Endothelial cell (in vitro differentiated cells): ENCODE measurements around the gene GNA14. TPM values are rescaled to one million over a fixed set of nuclear protein-coding genes. Genes with fewer than 3 reads are reported as not detected.

Source experiments
- DNase-seq: peaks from one replicate; pipeline ENCODE4 v3.0.0; 2021; ENCODE audit warnings: low spot score
- H3K27ac Mint-ChIP-seq: one replicate; pipeline ENCODE4 v1.8.0; 2021; ENCODE audit warnings: mixed read lengths, inconsistent platforms; ENCODE audit not compliant: unreplicated experiment
- H3K27me3 Mint-ChIP-seq: one replicate; pipeline ENCODE4 v1.8.0; 2021; ENCODE audit warnings: mild to moderate bottlenecking, moderate library complexity, mixed read lengths, inconsistent platforms; ENCODE audit not compliant: unreplicated experiment
- H3K36me3 Mint-ChIP-seq: one replicate; pipeline ENCODE4 v1.8.0; 2021; ENCODE audit warnings: mild to moderate bottlenecking, low read depth, mixed read lengths, inconsistent platforms; ENCODE audit not compliant: unreplicated experiment
- H3K4me1 Mint-ChIP-seq: one replicate; pipeline ENCODE4 v1.8.0; 2021; ENCODE audit warnings: mild to moderate bottlenecking, mixed read lengths, inconsistent platforms; ENCODE audit not compliant: unreplicated experiment
- H3K4me3 Mint-ChIP-seq: one replicate; pipeline ENCODE4 v1.8.0; 2021; ENCODE audit warnings: mild to moderate bottlenecking, mixed read lengths, inconsistent platforms; ENCODE audit not compliant: unreplicated experiment
- H3K9me3 Mint-ChIP-seq: one replicate; pipeline ENCODE4 v1.8.0; 2021; ENCODE audit warnings: mixed read lengths, inconsistent platforms; ENCODE audit not compliant: unreplicated experiment
- CTCF ChIP-seq: fragments of 200-600 bp; sonication (generic); IDR thresholded peaks from one replicate; pipeline ENCODE4 v1.5.0; 2021; ENCODE audit warnings: antibody characterized with exemption; ENCODE audit not compliant: unreplicated experiment
- total RNA-seq: library from RNA; stranded (reverse); fragmentation: NEBNext Ultra II Directional; extraction: Animal tissue kit (Norgen Biotek cat#: 25700); gene quantifications from one replicate; pipeline ENCODE4 v1.2.1, GENCODE V29; 2021; ENCODE audit not compliant: unreplicated experiment

GNA14 gene
- total RNA-seq, 1 donor from 2014 or later, result 10.6 TPM

GRCh38 chr9:77598524-77598923 is 49.6 kb downstream of the GNA14 start:
- DNase-seq, result no peak
- TF ChIP-seq CTCF, result no peak
- Mint-ChIP-seq H3K4me1 (peaks cover 46% of the 10 kb centered on the region), H3K36me3 (no peaks in the 10 kb centered on the region), H3K27me3 (peaks cover 3% of the 10 kb centered on the region), H3K9me3 (no peaks in the 10 kb centered on the region), H3K4me3 (no peak overlapping the region), H3K27ac (no peak overlapping the region)

GRCh38 chr9:77597057-77597456 is 51.1 kb downstream of the GNA14 start:
- no peak overlapping the region for H3K27ac Mint-ChIP-seq
- no peaks in the 10 kb centered on the region for H3K9me3 Mint-ChIP-seq
- H3K36me3 Mint-ChIP-seq, result peaks cover 3% of the 10 kb centered on the region
- peaks cover 46% of the 10 kb centered on the region for H3K4me1 Mint-ChIP-seq
- no peak for TF ChIP-seq CTCF
- DNase-seq, result no peak
- H3K27me3 Mint-ChIP-seq, result peaks cover 3% of the 10 kb centered on the region
- H3K4me3 Mint-ChIP-seq, result no peak overlapping the region

- peaks cover 5% of the 10 kb centered on the region for H3K27me3 Mint-ChIP-seq
- peak overlapping the region; percentile 29 for H3K4me3 Mint-ChIP-seq
- DNase-seq, result no peak
- no peaks in the 10 kb centered on the region for H3K9me3 Mint-ChIP-seq
- no peak for TF ChIP-seq CTCF
- H3K36me3 Mint-ChIP-seq, result peaks cover 3% of the 10 kb centered on the region
- peaks cover 39% of the 10 kb centered on the region for H3K4me1 Mint-ChIP-seq
- H3K27ac Mint-ChIP-seq, result no peak overlapping the region
These were observed 52.6 kb downstream of the GNA14 start for GRCh38 chr9:77595426-77596095.

GRCh38 chr9:77594963-77595362 is 53.2 kb downstream of the GNA14 start:
- Mint-ChIP-seq H3K36me3 (peaks cover 3% of the 10 kb centered on the region), H3K27me3 (peaks cover 5% of the 10 kb centered on the region), H3K9me3 (no peaks in the 10 kb centered on the region), H3K27ac (no peak overlapping the region), H3K4me1 (peaks cover 43% of the 10 kb centered on the region), H3K4me3 (no peak overlapping the region)
- TF ChIP-seq CTCF, result no peak
- no peak for DNase-seq

- Mint-ChIP-seq H3K4me3 (no peak overlapping the region), H3K27me3 (peaks cover 5% of the 10 kb centered on the region), H3K9me3 (no peaks in the 10 kb centered on the region), H3K36me3 (peaks cover 3% of the 10 kb centered on the region), H3K4me1 (peaks cover 55% of the 10 kb centered on the region), H3K27ac (no peak overlapping the region)
- TF ChIP-seq CTCF, result no peak
- no peak for DNase-seq
These were observed 54.6 kb downstream of the GNA14 start for GRCh38 chr9:77593528-77593927.
